HG03159 (cell line): ENCODE data around the gene CASQ1.

Experiments used
- ATAC-seq: cut with Tn5 transposase; IDR thresholded peaks from one replicate; pipeline ENCODE4 v1.9.1; 2021; ENCODE audit warnings: mild to moderate bottlenecking, moderate library complexity; ENCODE audit not compliant: unreplicated experiment

The CASQ1 gene

DNA sequence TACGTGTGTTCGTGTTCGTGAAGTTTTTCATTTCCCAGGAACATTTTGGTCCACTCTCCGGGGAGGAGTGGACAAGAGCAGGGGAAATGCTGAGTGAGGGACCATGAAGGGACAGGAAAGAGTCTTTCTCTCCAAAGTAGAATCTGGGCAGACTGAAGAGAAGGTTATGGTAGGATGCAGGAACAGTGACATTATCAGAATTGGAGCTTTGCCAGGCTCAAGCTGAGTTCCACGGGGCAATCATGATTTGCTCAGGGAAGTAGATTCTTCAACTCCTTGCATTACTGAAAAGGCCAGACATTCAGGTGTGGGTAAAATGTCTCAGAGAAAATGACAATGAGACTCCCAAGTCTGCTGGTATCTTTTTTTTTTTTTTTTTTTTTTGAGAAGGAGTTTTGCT lies 22.4 kb upstream of the CASQ1 start:
- no peak for ATAC-seq

DNA sequence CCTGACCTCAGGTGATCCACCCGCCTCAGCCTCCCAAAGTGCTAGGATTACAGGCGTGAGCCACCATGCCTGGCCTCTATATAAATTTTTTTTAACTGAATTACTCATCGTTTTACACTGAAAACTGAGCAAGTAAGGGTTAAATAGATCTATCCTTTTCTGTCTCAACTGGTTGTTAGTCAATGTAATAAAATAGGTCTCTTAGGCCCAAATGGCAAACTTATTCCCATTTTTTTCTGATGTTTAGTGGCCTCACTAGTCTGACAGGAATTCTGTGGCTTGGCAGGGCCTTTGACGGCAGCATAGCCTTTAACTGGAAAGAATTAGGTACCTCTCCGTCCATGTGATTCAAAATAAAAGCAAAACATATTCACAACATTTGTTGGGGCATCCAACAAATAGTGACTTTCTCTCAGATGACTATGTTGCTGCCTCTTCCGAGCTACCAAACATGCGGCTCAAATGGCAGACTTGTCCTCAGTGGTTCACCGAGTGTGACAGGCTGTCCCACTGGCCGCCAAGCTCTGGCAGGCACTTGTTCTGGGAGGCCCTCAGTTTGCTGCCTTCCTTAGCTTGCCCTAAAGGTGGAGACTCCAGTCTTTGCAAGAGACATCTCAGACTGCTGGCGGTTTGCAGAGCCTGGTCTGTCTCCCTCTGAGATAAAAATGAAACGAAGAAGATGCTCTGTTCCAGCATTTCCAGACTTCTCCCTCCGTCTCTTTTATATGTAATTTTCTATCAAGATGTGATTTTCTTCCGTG lies 21.6 kb upstream of the CASQ1 start:
- no peak for ATAC-seq

DNA sequence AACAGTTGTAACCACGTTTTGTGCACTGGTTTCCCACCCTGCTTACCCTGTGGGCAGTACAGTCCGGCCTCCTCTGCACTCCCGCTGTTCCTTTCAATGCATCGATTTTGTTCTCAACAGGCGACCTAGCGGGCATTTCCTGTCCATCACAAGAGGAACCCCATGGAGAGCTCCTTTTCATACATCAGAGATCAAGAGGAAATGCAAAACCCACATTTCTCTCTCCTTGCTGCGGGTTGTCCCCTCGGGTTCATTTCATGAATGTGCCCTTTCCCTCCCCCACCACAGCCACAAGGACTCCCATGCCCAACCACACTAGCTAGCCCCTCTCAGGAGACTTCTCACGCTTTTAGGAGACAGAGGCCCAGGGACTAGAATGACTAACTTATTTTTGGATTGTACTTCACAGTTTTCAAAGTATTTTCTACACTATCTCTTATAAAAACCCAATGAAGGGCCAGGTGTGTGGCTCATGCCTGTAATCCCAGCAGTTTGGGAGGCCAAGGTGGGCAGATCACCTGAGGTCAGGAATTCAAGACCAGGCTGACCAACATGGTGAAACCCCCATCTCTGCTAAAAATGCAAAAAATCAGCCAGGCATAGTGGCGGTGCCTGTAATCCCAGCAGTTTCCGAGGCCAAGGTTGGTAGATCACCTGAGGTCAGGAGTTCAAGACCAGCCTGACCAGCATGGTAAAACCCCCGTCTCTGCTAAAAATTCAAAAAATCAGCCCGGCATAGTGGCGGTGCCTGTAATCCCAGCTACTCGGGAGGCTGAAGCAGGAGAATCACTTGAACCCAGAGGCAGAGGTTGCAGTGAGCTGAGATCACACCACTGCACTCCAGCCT lies 20.6 kb upstream of the CASQ1 start:
- ATAC-seq, result peak; percentile 65

- ATAC-seq, result no peak
These were observed 19.0 kb upstream of the CASQ1 start for GRCh38 chr1:160171354-160171753.

GRCh38 chr1:160171980-160172379 lies 18.4 kb upstream of the CASQ1 start:
- ATAC-seq, result no peak

- ATAC-seq, result no peak
These were observed 13.1 kb upstream of the CASQ1 start for GRCh38 chr1:160177231-160177630.

DNA sequence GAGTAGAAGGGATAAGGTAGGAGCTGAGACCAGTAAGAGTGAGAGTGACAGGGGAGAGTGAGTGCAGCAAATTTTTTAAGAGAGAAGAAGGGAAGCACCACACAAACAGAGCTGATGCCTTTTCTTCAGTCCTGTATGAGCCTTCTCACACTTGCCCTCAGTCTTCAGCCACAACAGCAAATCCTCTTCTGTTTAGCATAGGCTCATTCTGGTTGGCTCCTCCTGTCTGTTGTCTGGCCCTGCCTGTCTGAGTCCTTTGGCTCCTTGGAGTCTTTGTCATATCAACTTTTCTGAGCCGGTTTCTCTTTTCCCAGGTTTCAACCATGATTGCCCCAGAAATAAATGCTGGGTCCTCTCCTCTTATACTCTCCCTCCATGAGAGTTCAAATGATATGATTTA lies 12.7 kb upstream of the CASQ1 start:
- no peak for ATAC-seq

DNA sequence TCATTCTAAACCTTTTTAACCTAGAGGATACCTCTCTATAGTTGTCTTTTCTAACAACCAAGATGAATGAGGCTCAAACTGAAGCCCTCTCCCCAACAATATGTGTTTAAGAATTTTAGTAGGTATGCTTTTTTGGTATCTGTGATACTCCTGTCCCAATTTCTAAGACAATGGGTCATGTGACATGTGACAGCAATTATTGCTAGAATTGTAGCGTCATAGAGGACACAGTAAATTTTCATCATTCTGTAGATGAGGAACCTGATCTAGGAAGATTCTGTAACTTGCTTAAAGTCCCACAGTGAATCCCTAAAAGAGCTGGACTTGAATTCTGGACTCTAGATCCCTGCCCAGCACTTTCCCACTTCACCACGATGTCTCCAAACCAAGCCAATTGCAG lies 11.6 kb upstream of the CASQ1 start:
- ATAC-seq, result no peak

DNA sequence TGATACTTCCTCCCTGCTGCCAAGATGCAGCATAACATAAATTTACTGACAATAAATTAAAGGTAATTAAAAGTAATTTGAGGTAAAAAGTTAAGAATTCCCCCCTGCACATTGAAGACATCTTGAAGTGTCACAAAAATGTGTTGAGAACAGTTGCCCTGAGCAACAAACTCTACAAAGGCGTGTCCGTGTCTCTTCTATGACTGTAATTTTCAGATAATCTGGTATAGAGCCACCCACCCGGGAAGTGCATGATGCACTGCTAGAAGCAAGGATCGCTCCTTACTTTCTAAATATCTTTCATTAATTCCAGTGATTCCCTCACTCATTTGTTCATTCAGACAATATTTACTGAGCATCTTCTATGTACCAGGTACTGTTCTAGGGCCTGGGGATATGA lies 11.0 kb upstream of the CASQ1 start:
- ATAC-seq, result no peak

DNA sequence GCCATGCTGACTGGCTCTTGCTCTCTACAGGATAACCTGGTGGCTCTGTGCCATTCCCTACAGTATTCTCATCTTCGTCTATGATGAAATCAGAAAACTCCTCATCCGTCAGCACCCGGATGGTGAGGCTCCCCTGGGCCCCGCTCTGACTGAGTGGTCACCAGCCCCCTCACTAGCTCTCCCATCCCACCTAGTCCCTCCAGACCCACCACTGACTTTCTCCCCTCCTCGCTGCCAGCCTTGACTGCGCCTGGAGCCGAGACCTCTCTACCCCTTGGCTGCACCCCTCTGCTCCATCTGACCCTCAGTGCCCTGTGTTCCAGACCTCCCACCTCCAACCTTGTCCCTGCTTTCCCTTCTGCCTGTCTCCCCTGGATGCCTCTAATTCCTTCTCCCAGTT lies 4.1 kb upstream of the CASQ1 start:
- ATAC-seq, result no peak

- no peak for ATAC-seq
These were observed 3.6 kb upstream of the CASQ1 start for GRCh38 chr1:160186729-160187128.

GRCh38 chr1:160187407-160187806 lies 3.0 kb upstream of the CASQ1 start:
- ATAC-seq, result no peak

DNA sequence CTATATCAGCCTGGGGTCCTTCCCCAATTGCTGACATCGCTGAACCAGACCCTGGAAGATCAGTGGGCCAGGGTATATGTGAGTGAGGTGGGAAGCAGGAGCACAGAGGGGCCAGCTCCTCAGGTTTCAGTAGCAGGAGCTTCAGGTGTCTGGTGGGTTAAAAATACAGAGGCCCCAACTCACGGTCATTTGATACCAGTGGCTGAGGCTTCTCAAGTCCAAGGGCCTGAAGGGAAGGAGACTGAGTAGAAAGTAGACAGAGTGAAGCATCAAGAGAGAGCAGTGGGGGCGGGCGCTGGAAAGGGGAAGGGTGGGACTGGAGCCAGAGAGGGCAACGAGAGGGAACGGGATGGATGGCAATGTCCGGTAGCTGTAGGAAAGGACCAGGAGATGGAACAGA lies 2.0 kb upstream of the CASQ1 start:
- ATAC-seq, result no peak

DNA sequence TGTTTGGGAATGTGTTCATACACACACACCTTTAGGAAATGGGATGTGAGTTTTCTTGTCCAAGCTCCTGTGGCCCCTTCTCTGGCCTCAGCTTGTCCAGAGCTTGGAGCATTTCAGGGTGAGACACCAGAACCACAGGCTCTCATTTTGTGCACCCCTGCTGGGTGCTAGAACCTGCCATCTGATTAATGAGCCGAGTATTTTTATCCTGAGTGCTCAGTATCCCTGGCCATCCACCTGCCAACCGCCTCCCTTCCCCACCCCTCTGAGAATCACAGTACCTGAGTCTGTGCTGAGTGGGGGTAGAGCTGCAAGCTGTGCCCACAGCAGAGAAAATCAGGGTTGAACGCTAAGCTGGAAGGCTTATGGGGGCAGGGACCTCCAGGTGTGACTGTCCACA lies 1.4 kb downstream of the CASQ1 start:
- ATAC-seq, result no peak

GRCh38 chr1:160192234-160192633 lies 1.9 kb downstream of the CASQ1 start:
- ATAC-seq, result no peak

DNA sequence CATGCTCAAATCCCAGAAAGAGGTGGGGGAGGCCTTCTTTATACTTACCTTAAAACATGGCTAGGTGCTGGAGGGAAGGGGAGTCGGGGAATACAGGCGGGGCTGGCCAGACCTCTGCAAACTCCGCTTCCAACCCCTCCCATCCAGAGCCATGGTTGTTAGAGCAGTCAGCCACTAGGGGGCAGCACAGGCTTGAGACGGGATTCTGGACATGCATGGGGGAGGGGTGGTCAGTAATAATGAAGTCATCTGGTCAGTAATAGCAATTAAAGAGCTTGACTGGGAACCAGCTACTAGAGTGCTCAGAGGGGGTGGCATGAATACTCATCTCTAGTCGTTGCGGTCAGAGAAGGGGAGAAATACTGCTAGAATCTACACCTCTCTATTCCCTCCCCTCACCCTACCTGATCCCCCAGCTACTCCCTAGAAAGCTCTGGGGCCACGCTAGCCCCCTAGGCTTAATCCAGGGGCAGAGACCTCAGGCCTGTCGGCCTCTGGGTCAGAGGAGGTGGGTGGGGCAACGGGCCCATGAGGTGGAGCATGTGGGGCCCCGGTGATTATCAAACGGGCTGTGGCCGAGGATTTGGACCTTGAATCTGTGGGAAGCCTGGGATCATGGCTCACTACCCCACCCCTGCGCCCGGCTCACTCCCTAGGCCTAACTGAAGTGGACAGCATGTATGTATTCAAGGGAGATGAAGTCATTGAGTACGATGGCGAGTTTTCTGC lies 2.9 kb downstream of the CASQ1 start:
- ATAC-seq, result no peak

DNA sequence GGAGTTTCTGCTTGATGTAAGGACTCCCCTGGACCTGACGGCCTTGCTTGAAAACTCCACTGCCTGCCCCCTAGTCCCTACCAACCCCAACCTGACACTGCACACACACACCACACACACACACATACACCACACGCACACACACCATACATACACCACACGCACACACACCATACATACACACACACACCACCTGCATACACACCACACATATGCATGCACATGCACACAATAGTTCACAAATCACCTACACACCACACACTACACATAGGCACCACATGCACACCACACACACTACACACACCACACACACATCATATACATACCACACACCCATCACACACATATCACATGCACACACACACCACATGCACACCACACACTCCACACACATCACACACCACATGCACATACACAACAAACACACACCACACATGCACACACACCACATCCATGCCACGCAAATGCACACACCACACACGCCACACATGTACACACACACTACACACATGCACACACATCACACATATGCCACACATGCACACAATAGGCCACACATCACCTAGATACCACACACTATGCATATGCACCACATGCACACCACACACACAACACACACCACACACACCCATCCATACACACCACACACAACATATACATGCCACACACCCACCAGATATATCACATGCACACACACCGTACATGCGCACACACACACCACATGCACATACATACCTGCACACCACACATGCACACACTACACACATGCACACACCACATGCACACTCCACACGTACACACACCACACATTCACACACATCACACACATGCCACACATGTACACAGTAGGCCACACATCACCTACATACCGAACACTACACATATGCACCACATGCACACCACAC lies 3.7 kb downstream of the CASQ1 start:
- ATAC-seq, result no peak

DNA sequence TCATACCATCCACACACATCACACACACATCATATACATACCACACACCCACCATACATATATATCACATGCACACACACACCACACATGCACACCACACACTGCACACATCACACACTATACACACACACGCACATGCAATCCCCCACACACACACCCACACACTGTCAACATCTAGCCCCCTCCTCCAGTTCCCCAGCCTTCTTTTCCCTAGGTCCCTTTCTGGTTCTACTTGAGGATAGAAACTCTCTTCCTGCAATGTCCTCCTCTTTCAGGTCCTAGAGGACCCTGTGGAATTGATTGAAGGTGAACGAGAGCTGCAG lies 4.3 kb downstream of the CASQ1 start:
- ATAC-seq, result no peak

DNA sequence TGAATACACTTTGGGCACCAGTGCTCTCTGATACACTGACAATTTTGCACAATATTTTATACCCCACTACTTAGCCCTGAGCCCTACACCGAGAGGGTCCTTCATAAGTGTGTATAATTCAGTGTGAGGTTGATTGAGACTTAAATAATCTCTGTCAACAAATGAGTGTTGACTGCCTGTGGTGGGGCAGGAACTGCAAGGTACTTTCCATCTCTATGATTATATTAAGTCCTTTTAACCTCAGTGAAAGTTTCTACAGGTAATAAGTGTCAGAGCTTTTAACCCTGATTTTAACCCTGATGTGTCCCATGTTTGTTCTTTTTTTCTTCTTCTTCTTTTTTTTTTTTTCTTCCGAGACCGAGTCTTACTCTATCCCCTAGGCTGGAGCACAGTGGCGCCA lies 5.8 kb downstream of the CASQ1 start:
- ATAC-seq, result no peak

DNA sequence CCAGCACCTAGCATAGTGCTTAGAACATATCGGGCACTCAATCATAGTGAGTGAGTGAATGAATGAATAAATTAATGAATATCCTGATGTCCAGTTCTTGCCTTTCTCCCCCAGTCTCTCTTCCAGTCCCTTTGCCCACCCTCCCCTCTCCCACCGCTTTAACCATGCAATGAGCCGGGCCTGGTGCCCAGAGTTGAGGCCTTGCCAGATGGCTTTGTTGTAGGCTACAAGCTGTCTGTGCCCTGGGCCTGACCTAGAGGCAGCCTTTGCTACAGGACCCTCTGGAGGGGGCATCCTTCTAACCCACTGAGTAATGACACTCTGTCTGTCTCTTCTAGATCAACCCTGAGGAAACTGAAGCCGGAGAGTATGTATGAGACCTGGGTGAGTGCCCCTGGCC lies 6.9 kb downstream of the CASQ1 start:
- ATAC-seq, result no peak

- ATAC-seq, result no peak
These were observed 10.4 kb downstream of the CASQ1 start for GRCh38 chr1:160200786-160201185.
